Activated CD4-positive, alpha-beta T cell treated with anti-CD3 and anti-CD28 coated beads, Interleukin-2, amount 10 ng/mL, durations not matched to agents 24 days and 14 days (primary cell): ENCODE data around the gene RSPO4. TPM values are rescaled to one million over a fixed set of nuclear protein-coding genes. Genes with fewer than 3 reads are reported as not detected.

Experiments used
- DNase-seq: peaks from one replicate; pipeline ENCODE4 v3.0.0; 2022
- H3K27ac Mint-ChIP-seq: one replicate; pipeline ENCODE4 v1.8.0; 2022; ENCODE audit warnings: mild to moderate bottlenecking, mixed read lengths
- H3K27me3 Mint-ChIP-seq: one replicate; pipeline ENCODE4 v1.8.0; 2022; ENCODE audit warnings: mixed read lengths
- H3K36me3 Mint-ChIP-seq: one replicate; pipeline ENCODE4 v1.8.0; 2022; ENCODE audit warnings: low read depth, mild to moderate bottlenecking, mixed read lengths
- H3K4me1 Mint-ChIP-seq: one replicate; pipeline ENCODE4 v1.8.0; 2021; ENCODE audit warnings: mixed read lengths
- H3K4me3 Mint-ChIP-seq: one replicate; pipeline ENCODE4 v1.8.0; 2022; ENCODE audit warnings: mild to moderate bottlenecking, moderate library complexity, mixed read lengths
- H3K9me3 Mint-ChIP-seq: one replicate; pipeline ENCODE4 v1.8.0; 2021; ENCODE audit warnings: mixed read lengths
- intact Hi-C: fragments of 100-400 bp; cut with micrococcal nuclease; formaldehyde crosslinking; loops from one replicate; pipeline ENCODE4 v1.15.1; 2023
- total RNA-seq: library from RNA; stranded (reverse); gene quantifications from 2 replicates; pipeline ENCODE4 v1.2.3, GENCODE V29; 2022

The RSPO4 gene
- total RNA-seq, 1 donor from 2014 or later = not detected

GRCh38 chr20:955111-955510 is 47.0 kb downstream of the RSPO4 start:
- peaks cover 19% of the 10 kb centered on the region for H3K27me3 Mint-ChIP-seq
- H3K36me3 Mint-ChIP-seq = no peaks in the 10 kb centered on the region
- H3K9me3 Mint-ChIP-seq = no peaks in the 10 kb centered on the region
- DNase-seq = no peak
- intact Hi-C loops = no loop called here
- no peak overlapping the region for H3K4me3 Mint-ChIP-seq
- peaks cover 4% of the 10 kb centered on the region for H3K4me1 Mint-ChIP-seq
- H3K27ac Mint-ChIP-seq = no peak overlapping the region

GRCh38 chr20:953742-954141 is 48.4 kb downstream of the RSPO4 start:
- no peaks in the 10 kb centered on the region for H3K36me3 Mint-ChIP-seq
- peaks cover 2% of the 10 kb centered on the region for H3K4me1 Mint-ChIP-seq
- peaks cover 24% of the 10 kb centered on the region for H3K27me3 Mint-ChIP-seq
- H3K9me3 Mint-ChIP-seq = no peaks in the 10 kb centered on the region
- no peak overlapping the region for H3K27ac Mint-ChIP-seq
- no peak for DNase-seq
- H3K4me3 Mint-ChIP-seq = no peak overlapping the region
- intact Hi-C loops = no loop called here

DNA sequence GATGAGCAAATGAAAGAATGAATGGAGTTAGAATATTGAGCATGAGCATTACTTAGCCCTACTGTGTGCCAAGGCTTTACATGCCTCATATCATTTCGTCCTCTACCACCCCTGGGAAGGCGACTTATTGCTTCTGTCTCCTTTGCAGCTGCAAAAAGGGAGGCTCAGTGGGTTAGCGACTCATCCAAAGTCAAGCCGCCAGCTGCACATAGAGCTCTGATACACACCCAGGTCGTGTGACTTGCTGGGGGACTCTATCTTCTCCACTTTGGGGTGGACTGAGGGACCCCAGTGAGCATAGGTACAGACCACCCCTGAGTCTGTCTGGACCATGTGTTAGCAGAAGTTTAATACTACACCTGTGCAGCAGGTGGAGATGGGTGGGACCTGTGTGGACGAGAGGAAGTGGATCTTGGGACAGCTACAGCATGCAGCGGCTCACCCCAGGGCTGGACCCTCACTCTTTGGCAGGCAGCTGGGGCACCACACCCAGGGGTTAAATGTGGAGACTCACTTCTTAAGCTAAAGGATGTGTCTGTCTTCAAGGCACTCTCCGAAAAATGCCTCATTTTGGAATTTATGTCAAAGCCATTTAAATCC is 49.8 kb downstream of the RSPO4 start:
- H3K4me1 Mint-ChIP-seq = peaks cover 2% of the 10 kb centered on the region
- peaks cover 32% of the 10 kb centered on the region for H3K27me3 Mint-ChIP-seq
- H3K36me3 Mint-ChIP-seq = no peaks in the 10 kb centered on the region
- intact Hi-C loops = no loop called here
- no peaks in the 10 kb centered on the region for H3K9me3 Mint-ChIP-seq
- DNase-seq = no peak
- H3K4me3 Mint-ChIP-seq = no peak overlapping the region
- H3K27ac Mint-ChIP-seq = no peak overlapping the region

GRCh38 chr20:951384-952169 is 50.5 kb downstream of the RSPO4 start:
- intact Hi-C loops = no loop called here
- DNase-seq = no peak

DNA sequence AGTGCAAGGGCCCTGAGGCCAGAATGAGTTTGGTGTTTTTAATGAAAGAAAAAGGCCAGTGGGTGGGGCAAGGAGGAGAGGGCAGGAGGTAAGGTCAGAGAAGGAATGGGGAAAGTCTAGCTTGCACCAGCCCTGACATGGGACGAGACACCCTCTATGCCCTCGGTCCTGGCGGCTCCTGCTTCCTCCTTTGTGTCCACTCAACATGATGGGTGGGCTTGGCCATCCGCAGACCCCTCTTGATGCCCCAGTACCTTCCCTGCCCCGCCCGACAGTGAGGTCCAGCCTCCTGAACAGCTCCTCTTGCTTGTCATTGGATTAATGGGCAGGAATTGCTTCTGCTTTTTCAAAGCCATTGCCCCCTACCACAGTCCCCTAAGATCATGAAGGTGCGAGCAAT is 52.4 kb downstream of the RSPO4 start:
- Mint-ChIP-seq H3K9me3 (no peaks in the 10 kb centered on the region), H3K36me3 (no peaks in the 10 kb centered on the region), H3K4me1 (no peaks in the 10 kb centered on the region), H3K27me3 (peaks cover 20% of the 10 kb centered on the region), H3K4me3 (no peak overlapping the region), H3K27ac (no peak overlapping the region)
- DNase-seq = no peak
- intact Hi-C loops = no loop called here

More at GRCh38 chr20:951384-952169, 50.5 kb downstream of the RSPO4 start:
- Mint-ChIP-seq H3K4me3 (no peak overlapping the region), H3K27ac (no peak overlapping the region), H3K36me3 (no peaks in the 10 kb centered on the region), H3K9me3 (no peaks in the 10 kb centered on the region), H3K27me3 (peaks cover 32% of the 10 kb centered on the region), H3K4me1 (peaks cover 2% of the 10 kb centered on the region)

DNA sequence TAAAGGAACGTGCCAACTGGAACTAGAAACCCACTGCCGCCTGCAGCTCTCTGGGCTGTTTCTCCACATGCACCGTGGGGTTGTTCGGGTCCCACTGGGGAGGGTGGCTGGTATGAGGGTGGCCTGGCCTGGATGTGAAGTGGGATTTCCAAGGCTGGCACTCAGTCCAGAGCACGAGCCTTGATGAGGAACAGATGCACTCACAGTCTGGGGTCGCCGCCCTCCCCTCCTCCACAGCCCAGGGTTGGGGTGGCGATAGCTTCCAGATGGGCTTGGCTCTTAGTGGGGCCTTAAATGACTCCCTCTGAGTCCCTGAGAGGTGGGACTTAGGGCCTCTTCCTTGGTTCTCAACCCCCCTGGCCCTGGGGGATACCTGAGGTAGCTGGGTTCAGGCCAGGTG is 55.3 kb downstream of the RSPO4 start:
- Mint-ChIP-seq H3K27me3 (peaks cover 18% of the 10 kb centered on the region), H3K9me3 (no peaks in the 10 kb centered on the region), H3K36me3 (no peaks in the 10 kb centered on the region), H3K4me3 (no peak overlapping the region), H3K4me1 (no peaks in the 10 kb centered on the region), H3K27ac (no peak overlapping the region)
- DNase-seq = no peak
- intact Hi-C loops = no loop called here

GRCh38 chr20:945841-946240 is 56.3 kb downstream of the RSPO4 start:
- Mint-ChIP-seq H3K27ac (no peak overlapping the region), H3K9me3 (no peaks in the 10 kb centered on the region), H3K4me1 (no peaks in the 10 kb centered on the region), H3K36me3 (no peaks in the 10 kb centered on the region), H3K27me3 (peaks cover 18% of the 10 kb centered on the region), H3K4me3 (no peak overlapping the region)
- DNase-seq = no peak
- intact Hi-C loops = no loop called here

DNA sequence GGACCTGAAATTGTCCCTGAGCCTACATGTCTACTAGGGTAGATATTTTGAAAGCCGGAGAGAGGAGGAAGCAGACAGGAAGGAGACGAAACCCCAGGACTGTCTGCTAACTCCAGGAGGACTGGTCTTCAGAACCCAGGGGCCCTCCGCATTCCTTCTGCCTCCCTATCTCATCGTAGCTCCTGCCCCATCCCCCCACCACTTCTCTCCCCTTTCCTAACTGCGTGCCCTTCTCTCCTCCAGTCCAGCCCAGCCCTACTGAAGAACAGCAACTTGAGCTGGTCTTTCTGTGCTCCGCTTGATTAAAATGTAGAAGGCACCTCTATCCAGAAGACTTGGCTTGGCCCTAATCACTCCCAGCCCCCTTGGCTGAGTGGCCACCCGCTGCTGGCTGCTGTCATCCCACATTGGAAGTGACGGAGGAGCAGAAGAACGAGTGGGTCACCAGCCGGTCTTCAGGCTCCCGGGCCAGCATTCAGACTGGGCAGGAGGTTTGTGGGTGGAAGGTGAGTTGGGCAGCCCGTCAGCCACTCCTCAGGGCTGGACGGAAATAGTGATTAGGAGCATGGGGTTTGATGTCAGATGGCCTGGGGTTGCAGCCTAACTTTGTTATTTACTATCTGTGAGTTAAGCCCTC is 57.2 kb downstream of the RSPO4 start:
- no peak for DNase-seq
- H3K27ac Mint-ChIP-seq = no peak overlapping the region
- H3K4me1 Mint-ChIP-seq = no peaks in the 10 kb centered on the region
- peaks cover 18% of the 10 kb centered on the region for H3K27me3 Mint-ChIP-seq
- H3K4me3 Mint-ChIP-seq = no peak overlapping the region
- no peaks in the 10 kb centered on the region for H3K9me3 Mint-ChIP-seq
- no peaks in the 10 kb centered on the region for H3K36me3 Mint-ChIP-seq
- intact Hi-C loops = no loop called here

- Mint-ChIP-seq H3K4me3 (no peak overlapping the region), H3K36me3 (no peaks in the 10 kb centered on the region), H3K4me1 (no peaks in the 10 kb centered on the region), H3K27ac (no peak overlapping the region), H3K27me3 (peaks cover 16% of the 10 kb centered on the region), H3K9me3 (no peaks in the 10 kb centered on the region)
- intact Hi-C loops = no loop called here
- DNase-seq = no peak
These were observed 58.0 kb downstream of the RSPO4 start for GRCh38 chr20:944148-944547.

- H3K4me3 Mint-ChIP-seq = no peak overlapping the region
- H3K27me3 Mint-ChIP-seq = peaks cover 4% of the 10 kb centered on the region
- no peaks in the 10 kb centered on the region for H3K36me3 Mint-ChIP-seq
- no peaks in the 10 kb centered on the region for H3K4me1 Mint-ChIP-seq
- no peak for DNase-seq
- intact Hi-C loops = no loop called here
- H3K27ac Mint-ChIP-seq = no peak overlapping the region
- H3K9me3 Mint-ChIP-seq = no peaks in the 10 kb centered on the region
These were observed 59.5 kb downstream of the RSPO4 start for GRCh38 chr20:942611-943010.

GRCh38 chr20:940926-941325 is 61.2 kb downstream of the RSPO4 start:
- Mint-ChIP-seq H3K27ac (no peak overlapping the region), H3K36me3 (no peaks in the 10 kb centered on the region), H3K9me3 (no peaks in the 10 kb centered on the region), H3K27me3 (no peaks in the 10 kb centered on the region), H3K4me1 (no peaks in the 10 kb centered on the region), H3K4me3 (no peak overlapping the region)
- no peak for DNase-seq
- intact Hi-C loops = no loop called here

DNA sequence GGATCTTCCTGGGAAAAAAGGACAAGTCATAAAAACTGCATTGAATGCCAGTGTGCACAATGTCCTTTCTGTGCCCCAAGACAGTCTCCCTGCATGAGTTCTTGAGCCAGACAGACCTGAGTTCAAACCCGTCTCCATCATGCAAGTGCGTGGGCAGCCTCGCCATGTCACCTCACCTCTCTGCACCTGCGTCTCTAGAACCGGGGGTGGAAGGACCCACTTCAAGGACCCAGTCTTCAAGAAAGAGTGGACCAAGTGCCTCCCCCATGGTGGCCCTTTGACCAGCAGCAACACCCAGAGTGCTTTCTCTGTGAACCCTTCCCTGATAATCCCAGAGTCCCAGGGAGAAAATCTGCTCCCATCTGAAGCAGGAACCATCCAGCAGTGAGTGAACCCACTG is 62.5 kb downstream of the RSPO4 start:
- Mint-ChIP-seq H3K27ac (no peak overlapping the region), H3K9me3 (no peaks in the 10 kb centered on the region), H3K4me3 (no peak overlapping the region), H3K36me3 (no peaks in the 10 kb centered on the region), H3K4me1 (no peaks in the 10 kb centered on the region), H3K27me3 (no peaks in the 10 kb centered on the region)
- no peak for DNase-seq
- intact Hi-C loops = no loop called here

DNA sequence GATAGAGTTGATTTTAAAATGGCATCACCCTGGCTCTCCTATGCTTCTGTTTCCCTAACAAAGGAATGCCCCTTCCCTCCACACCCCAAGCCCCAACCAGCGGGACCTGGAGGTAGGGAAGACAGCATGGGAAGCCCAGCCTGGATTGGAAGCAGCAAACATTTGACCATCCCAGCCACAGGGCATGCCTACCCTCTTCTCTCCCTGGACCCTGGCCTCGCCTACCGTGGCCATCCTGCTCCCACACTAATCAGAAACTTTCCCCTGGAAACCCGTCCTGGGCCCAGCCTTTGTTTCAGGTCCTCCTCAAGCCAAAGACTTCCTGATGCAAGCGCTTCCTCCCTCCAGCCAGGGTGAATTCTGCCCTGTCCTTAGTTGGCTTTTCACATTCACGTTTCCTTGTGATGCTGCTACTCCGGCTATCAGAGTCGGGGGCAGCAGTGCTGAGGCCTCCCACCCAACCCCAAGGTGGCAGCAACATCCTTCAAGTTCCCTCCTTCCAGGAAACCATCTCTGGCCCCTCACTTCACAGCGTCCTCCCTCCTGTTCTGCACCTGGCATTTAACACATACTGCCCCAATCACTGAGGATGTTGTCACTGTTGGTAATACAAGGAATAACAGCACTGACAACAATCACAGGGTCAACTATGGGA is 67.8 kb downstream of the RSPO4 start:
- no peaks in the 10 kb centered on the region for H3K27me3 Mint-ChIP-seq
- DNase-seq = no peak
- intact Hi-C loops = no loop called here
- H3K4me3 Mint-ChIP-seq = no peak overlapping the region
- H3K9me3 Mint-ChIP-seq = peaks cover 9% of the 10 kb centered on the region
- no peak overlapping the region for H3K27ac Mint-ChIP-seq
- H3K36me3 Mint-ChIP-seq = peaks cover 2% of the 10 kb centered on the region
- no peaks in the 10 kb centered on the region for H3K4me1 Mint-ChIP-seq

DNA sequence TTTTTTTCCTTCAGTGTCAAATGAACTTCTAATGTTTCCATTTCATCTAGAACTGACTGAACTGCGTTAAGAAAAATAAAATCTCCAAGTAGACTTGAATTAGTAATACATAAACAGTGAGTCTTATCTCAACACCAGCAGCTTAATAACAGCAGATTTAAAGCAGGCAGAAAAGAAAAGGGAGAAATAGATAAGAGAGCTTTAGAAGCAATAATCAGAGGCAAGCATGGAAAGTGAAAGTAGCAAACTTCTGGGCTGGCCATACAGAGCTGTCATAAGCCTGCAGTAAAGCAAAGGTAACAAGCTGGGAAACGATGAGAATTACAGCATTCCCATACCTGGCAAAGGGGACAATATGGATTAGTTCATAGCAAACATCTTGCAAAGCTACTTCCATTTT is 69.1 kb downstream of the RSPO4 start:
- peaks cover 9% of the 10 kb centered on the region for H3K9me3 Mint-ChIP-seq
- peaks cover 2% of the 10 kb centered on the region for H3K27me3 Mint-ChIP-seq
- intact Hi-C loops = no loop called here
- H3K36me3 Mint-ChIP-seq = peaks cover 2% of the 10 kb centered on the region
- H3K4me1 Mint-ChIP-seq = no peaks in the 10 kb centered on the region
- no peak overlapping the region for H3K4me3 Mint-ChIP-seq
- DNase-seq = no peak
- no peak overlapping the region for H3K27ac Mint-ChIP-seq
